ENCODE measurements around the gene COL13A1.

The COL13A1 gene

DNA sequence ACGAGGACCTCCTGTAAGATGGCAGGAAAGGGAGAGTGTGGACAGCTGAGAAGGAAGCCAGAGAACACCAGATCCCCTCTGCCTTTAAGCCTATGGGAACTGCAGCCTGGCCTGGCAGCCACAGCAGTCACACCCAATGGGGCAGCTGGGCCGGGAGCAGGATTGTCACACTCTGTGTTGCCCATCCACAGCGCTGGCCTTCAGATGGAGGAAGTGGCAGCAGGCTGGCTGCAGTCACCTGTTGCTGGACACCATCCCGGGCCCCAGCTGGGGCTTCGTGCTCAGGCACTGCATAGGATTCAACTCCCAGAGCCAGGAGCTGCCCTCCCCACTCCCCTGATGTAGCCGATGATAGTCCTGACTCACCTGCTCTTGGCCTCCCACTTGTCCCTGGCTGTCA lies 114.4 kb downstream of the COL13A1 start:
- no CpG with 5 or more reads among the region's 6 CpGs for WGBS (ENCODE audit: insufficient coverage, insufficient read length)
- Histone ChIP-seq H3K4me1 (ENCODE audit: control insufficient read depth, insufficient read depth, low read length) (peaks cover 2% of the 10 kb centered on the region), H3K27me3 (ENCODE audit: control insufficient read depth, insufficient read depth, low read length) (no peaks in the 10 kb centered on the region), H3K9me3 (ENCODE audit: control insufficient read depth, insufficient read depth, low read length) (no peaks in the 10 kb centered on the region), H3K27ac (ENCODE audit: low read length) (no peak overlapping the region), H3K4me3 (ENCODE audit: low read length) (no peak overlapping the region), H3K36me3 (ENCODE audit: control insufficient read depth, insufficient read depth, low read length) (no peaks in the 10 kb centered on the region)
- DNase-seq (ENCODE audit: low read depth, low spot score), result no peak

DNA sequence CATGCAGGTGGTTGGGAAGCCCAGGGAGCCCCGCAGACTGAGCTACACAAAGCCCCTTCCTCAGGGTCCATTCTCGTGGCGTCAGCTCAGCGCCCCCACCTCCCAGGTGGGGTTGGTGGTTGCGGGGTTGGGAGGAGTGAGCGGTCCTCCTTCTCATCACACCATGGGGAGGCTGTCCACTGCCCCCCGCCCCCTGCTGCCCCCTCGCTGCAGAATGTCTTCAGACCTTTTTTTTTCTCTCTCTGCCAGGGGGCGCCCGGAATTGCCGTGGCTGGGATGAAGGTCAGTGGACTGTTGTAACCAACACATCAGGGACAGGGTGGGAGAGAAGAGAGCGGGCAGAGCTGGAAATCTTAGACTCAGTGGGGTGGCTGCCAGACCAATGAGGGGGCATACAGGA lies 116.3 kb downstream of the COL13A1 start:
- WGBS (ENCODE audit: insufficient coverage, insufficient read length), result no CpG with 5 or more reads among the region's 12 CpGs
- Histone ChIP-seq H3K36me3 (ENCODE audit: control insufficient read depth, insufficient read depth, low read length) (no peaks in the 10 kb centered on the region), H3K27ac (ENCODE audit: low read length) (no peak overlapping the region), H3K27me3 (ENCODE audit: control insufficient read depth, insufficient read depth, low read length) (no peaks in the 10 kb centered on the region), H3K4me1 (ENCODE audit: control insufficient read depth, insufficient read depth, low read length) (peaks cover 2% of the 10 kb centered on the region), H3K4me3 (ENCODE audit: low read length) (no peak overlapping the region), H3K9me3 (ENCODE audit: control insufficient read depth, insufficient read depth, low read length) (no peaks in the 10 kb centered on the region)
- DNase-seq (ENCODE audit: low read depth, low spot score), result no peak

DNA sequence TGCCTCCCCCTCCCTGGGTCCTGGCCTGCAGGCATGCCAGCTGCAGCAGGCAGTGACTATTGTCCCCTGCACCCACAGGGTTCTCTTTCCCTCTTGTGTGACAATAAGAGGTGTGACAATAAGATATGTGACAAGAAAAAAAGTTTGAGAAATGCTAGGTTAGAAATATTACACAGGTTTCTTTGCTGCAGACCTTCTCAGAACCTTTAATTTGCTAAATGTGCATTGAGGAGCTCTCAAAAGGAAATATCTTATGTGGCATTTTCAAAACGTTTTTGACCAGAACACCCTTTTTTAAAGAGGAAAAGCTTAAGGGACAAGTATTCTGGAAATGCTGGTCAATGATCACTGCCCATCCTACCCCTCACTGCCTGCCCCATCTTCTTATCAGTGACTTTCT lies 117.5 kb downstream of the COL13A1 start:
- Histone ChIP-seq H3K27me3 (ENCODE audit: control insufficient read depth, insufficient read depth, low read length) (no peaks in the 10 kb centered on the region), H3K4me3 (ENCODE audit: low read length) (no peak overlapping the region), H3K27ac (ENCODE audit: low read length) (no peak overlapping the region), H3K36me3 (ENCODE audit: control insufficient read depth, insufficient read depth, low read length) (no peaks in the 10 kb centered on the region), H3K4me1 (ENCODE audit: control insufficient read depth, insufficient read depth, low read length) (peaks cover 2% of the 10 kb centered on the region), H3K9me3 (ENCODE audit: control insufficient read depth, insufficient read depth, low read length) (no peaks in the 10 kb centered on the region)
- no peak for DNase-seq (ENCODE audit: low read depth, low spot score)
- no CpG with 5 or more reads among the region's 1 CpG for WGBS (ENCODE audit: insufficient coverage, insufficient read length)

DNA sequence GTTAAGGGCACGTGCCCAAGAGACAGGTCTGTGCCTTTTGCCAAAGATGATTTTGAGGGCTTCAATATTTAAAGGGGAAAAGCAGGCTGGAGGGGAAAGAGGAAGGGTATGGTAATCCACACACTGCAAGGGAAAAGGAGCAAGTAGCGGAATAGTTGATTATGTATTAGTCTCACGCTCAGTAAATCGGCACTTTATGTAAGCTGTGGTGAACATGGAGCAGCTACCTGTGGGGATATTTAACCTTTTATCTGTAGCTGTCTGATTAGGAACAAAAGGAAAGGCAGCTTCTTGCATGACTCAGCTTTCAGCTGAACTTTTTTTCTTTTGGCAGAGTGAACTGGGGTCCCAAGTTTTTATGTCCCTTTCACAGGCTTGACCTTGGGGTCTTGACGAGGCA lies 123.4 kb downstream of the COL13A1 start:
- H3K4me1 ChIP-seq (ENCODE audit: control insufficient read depth, insufficient read depth, low read length), result peaks cover 4% of the 10 kb centered on the region; the same call in 1 of the 2 replicates
- H3K27ac ChIP-seq (ENCODE audit: low read length), result no peak overlapping the region
- no CpG with 5 or more reads among the region's 5 CpGs for WGBS (ENCODE audit: insufficient coverage, insufficient read length)
- DNase-seq (ENCODE audit: low read depth, low spot score), result no peak
- H3K9me3 ChIP-seq (ENCODE audit: control insufficient read depth, insufficient read depth, low read length), result no peaks in the 10 kb centered on the region
- H3K27me3 ChIP-seq (ENCODE audit: control insufficient read depth, insufficient read depth, low read length), result no peaks in the 10 kb centered on the region
- no peaks in the 10 kb centered on the region for H3K36me3 ChIP-seq (ENCODE audit: control insufficient read depth, insufficient read depth, low read length)
- no peak overlapping the region for H3K4me3 ChIP-seq (ENCODE audit: low read length)

DNA sequence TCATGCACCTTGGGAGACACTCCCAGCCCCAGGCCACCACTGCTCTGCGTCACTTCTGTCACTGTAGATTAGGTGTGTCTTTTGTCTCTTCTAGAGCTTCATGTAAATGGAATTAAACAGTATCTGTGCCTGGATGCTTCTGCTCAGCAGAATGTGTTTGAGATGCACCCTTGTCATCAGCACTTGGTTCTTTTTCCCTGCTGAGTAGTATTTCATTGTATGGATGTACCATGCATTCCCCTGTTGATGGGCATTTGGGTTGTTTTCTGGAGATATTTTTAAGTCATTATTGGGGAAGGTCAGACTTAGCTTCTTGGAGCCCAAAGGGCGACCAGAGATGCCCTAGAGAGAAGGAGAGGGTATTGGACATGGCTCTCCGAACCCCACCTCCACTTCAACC lies 126.6 kb downstream of the COL13A1 start:
- Histone ChIP-seq H3K36me3 (ENCODE audit: control insufficient read depth, insufficient read depth, low read length) (no peaks in the 10 kb centered on the region), H3K4me1 (ENCODE audit: control insufficient read depth, insufficient read depth, low read length) (peaks cover 4% of the 10 kb centered on the region; the same call in 1 of the 2 replicates), H3K9me3 (ENCODE audit: control insufficient read depth, insufficient read depth, low read length) (no peaks in the 10 kb centered on the region), H3K27me3 (ENCODE audit: control insufficient read depth, insufficient read depth, low read length) (no peaks in the 10 kb centered on the region), H3K27ac (ENCODE audit: low read length) (no peak overlapping the region), H3K4me3 (ENCODE audit: low read length) (no peak overlapping the region)
- WGBS (ENCODE audit: insufficient coverage, insufficient read length), result no CpG with 5 or more reads among the region's 3 CpGs
- no peak for DNase-seq (ENCODE audit: low read depth, low spot score)

DNA sequence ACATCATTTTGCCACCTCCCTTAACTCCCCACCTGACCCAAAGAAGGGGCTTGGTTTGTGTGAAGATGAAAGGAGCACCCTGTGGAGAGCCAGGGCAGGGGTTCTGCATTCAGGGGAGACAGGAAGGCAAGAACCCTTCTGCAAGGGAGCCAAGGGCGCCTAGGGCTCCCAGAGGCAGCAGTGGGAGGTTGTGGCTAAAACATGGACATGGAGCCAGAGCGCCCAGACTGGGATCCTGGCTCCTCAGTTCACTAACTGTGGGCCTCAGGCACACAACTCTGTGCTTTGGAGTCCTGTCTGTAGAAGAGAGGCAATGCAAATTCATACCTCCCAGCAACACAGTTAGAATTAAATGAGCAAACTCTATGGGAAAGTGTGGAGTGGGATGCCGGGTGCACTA lies 127.9 kb downstream of the COL13A1 start:
- DNase-seq (ENCODE audit: low read depth, low spot score), result no peak

DNA sequence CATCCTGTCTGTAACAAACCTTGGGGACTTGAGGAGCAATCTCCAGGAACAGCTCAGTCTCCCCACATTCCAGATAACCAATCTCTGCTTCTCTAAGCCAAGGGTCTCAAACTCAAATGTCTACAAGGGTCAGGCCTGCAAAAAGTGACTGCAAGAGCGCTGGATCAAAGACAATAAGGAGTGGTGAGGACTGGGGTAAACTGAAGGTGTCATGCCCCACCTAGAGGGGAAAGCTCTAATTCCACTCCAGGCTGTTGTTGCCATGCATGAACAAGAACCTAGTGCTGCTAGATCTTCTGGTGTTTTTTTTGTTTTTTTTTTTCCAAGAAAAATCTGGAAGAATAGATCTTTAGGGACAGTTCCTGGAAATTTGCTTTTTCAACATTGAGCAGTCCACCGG lies 133.1 kb downstream of the COL13A1 start:
- Histone ChIP-seq H3K27ac (ENCODE audit: low read length) (no peak overlapping the region), H3K4me3 (ENCODE audit: low read length) (no peak overlapping the region), H3K27me3 (ENCODE audit: control insufficient read depth, insufficient read depth, low read length) (no peaks in the 10 kb centered on the region), H3K9me3 (ENCODE audit: control insufficient read depth, insufficient read depth, low read length) (no peaks in the 10 kb centered on the region), H3K4me1 (ENCODE audit: control insufficient read depth, insufficient read depth, low read length) (no peaks in the 10 kb centered on the region), H3K36me3 (ENCODE audit: control insufficient read depth, insufficient read depth, low read length) (no peaks in the 10 kb centered on the region)
- no peak for DNase-seq (ENCODE audit: low read depth, low spot score)
- no CpG with 5 or more reads among the region's 2 CpGs for WGBS (ENCODE audit: insufficient coverage, insufficient read length)

More for the DNA sequence above, 127.9 kb downstream of the COL13A1 start:
- no CpG with 5 or more reads among the region's 3 CpGs for WGBS (ENCODE audit: insufficient coverage, insufficient read length)
- Histone ChIP-seq H3K27me3 (ENCODE audit: control insufficient read depth, insufficient read depth, low read length) (no peaks in the 10 kb centered on the region), H3K4me3 (ENCODE audit: low read length) (no peak overlapping the region), H3K36me3 (ENCODE audit: control insufficient read depth, insufficient read depth, low read length) (no peaks in the 10 kb centered on the region), H3K27ac (ENCODE audit: low read length) (no peak overlapping the region), H3K9me3 (ENCODE audit: control insufficient read depth, insufficient read depth, low read length) (no peaks in the 10 kb centered on the region), H3K4me1 (ENCODE audit: control insufficient read depth, insufficient read depth, low read length) (peaks cover 4% of the 10 kb centered on the region; the same call in 1 of the 2 replicates)

DNA sequence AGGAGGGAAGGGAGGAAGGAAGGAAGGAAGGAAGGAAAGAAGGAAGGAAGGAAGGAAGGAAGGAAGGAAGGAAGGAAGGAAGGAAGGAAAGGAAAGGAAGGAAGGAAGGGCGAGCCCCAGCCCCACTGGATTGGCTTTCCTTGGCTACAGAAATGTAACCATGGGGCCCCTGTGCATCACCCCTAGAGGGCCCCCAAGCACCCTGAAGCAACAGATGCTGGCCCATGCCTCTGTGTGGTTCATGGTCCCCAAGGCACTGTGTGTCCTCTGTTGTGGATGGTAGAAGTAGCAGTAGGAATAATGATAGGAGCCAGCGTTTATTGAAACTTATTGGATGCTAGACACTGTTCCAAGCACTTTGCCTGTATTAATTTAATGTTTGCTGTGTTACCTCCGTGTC lies 134.4 kb downstream of the COL13A1 start:
- H3K27me3 ChIP-seq (ENCODE audit: control insufficient read depth, insufficient read depth, low read length), result no peaks in the 10 kb centered on the region
- H3K9me3 ChIP-seq (ENCODE audit: control insufficient read depth, insufficient read depth, low read length), result no peaks in the 10 kb centered on the region
- no peak overlapping the region for H3K4me3 ChIP-seq (ENCODE audit: low read length)
- no peaks in the 10 kb centered on the region for H3K4me1 ChIP-seq (ENCODE audit: control insufficient read depth, insufficient read depth, low read length)
- no CpG with 5 or more reads among the region's 3 CpGs for WGBS (ENCODE audit: insufficient coverage, insufficient read length)
- no peak for DNase-seq (ENCODE audit: low read depth, low spot score)
- H3K27ac ChIP-seq (ENCODE audit: low read length), result no peak overlapping the region
- no peaks in the 10 kb centered on the region for H3K36me3 ChIP-seq (ENCODE audit: control insufficient read depth, insufficient read depth, low read length)

DNA sequence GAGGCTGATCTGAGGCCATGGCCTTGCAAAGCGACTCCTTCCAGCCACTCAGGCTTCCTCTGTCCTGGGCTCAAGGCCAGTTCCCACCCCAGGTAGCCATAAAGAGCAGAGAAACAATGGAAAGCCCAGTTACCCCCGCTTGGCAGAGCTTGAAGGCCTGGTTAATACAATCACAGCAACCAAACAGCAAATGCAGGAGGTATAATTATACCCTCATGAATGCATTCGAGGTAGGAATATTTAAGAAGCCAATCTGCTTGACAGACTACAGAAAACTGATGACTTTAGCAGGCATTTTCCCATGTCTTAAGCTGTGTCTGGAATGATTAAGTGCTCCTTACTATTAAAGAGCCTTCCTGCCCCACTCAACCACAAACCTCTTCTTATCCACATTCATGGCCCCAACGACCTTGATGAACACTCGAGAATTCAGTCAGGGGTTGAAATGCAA lies 136.9 kb downstream of the COL13A1 start:
- H3K27me3 ChIP-seq (ENCODE audit: control insufficient read depth, insufficient read depth, low read length), result no peaks in the 10 kb centered on the region
- WGBS (ENCODE audit: insufficient coverage, insufficient read length), result no CpG with 5 or more reads among the region's 5 CpGs
- no peak for DNase-seq (ENCODE audit: low read depth, low spot score)
- no peaks in the 10 kb centered on the region for H3K36me3 ChIP-seq (ENCODE audit: control insufficient read depth, insufficient read depth, low read length)
- H3K9me3 ChIP-seq (ENCODE audit: control insufficient read depth, insufficient read depth, low read length), result no peaks in the 10 kb centered on the region
- no peak overlapping the region for H3K4me3 ChIP-seq (ENCODE audit: low read length)
- H3K4me1 ChIP-seq (ENCODE audit: control insufficient read depth, insufficient read depth, low read length), result no peaks in the 10 kb centered on the region
- H3K27ac ChIP-seq (ENCODE audit: low read length), result no peak overlapping the region

DNA sequence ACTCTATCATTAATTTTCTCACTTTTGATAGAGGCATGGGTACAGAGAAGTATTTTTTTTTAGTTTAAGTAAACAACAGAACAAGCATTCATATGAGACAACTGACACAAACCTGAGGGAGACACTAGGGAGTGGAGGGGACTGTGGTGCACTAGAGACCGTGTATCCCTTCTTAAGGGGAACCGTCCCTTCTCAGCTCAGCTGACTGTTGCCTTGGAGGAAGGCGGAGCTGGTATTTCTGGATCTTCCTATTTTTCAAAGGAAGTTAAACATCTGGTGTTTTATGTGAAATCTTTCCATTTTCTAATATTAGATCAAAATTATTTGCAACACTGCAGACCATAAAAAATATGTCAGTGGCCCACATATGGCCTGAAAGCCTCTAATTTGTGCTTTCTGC lies 137.4 kb downstream of the COL13A1 start:
- no peak for DNase-seq (ENCODE audit: low read depth, low spot score)
- no CpG with 5 or more reads among the region's 3 CpGs for WGBS (ENCODE audit: insufficient coverage, insufficient read length)

DNA sequence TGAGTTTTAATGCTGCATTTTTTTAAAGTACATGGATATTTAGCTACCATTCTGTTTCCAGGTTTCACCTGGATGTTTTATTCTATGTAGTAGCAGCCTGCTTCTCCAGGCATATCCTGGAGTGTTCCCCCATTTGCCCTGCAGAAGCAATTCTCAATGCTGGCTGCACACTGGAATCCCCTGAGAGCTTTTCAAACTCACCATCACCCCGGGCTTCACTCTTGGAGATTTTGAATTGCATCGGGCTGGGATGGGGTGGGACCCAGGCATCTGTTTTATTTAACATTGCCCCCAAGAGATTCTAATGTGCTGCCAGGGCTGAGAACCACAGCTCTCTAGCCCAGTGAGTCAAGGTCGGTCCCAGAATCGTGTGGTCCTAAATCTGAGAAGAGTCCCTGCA lies 137.8 kb downstream of the COL13A1 start:
- no peaks in the 10 kb centered on the region for H3K27me3 ChIP-seq (ENCODE audit: control insufficient read depth, insufficient read depth, low read length)
- DNase-seq (ENCODE audit: low read depth, low spot score), result no peak
- no CpG with 5 or more reads among the region's 4 CpGs for WGBS (ENCODE audit: insufficient coverage, insufficient read length)
- H3K36me3 ChIP-seq (ENCODE audit: control insufficient read depth, insufficient read depth, low read length), result no peaks in the 10 kb centered on the region
- no peak overlapping the region for H3K4me3 ChIP-seq (ENCODE audit: low read length)
- no peak overlapping the region for H3K27ac ChIP-seq (ENCODE audit: low read length)
- no peaks in the 10 kb centered on the region for H3K9me3 ChIP-seq (ENCODE audit: control insufficient read depth, insufficient read depth, low read length)
- no peaks in the 10 kb centered on the region for H3K4me1 ChIP-seq (ENCODE audit: control insufficient read depth, insufficient read depth, low read length)

More for the DNA sequence above, 137.4 kb downstream of the COL13A1 start:
- Histone ChIP-seq H3K27ac (ENCODE audit: low read length) (no peak overlapping the region), H3K4me3 (ENCODE audit: low read length) (no peak overlapping the region), H3K9me3 (ENCODE audit: control insufficient read depth, insufficient read depth, low read length) (no peaks in the 10 kb centered on the region), H3K36me3 (ENCODE audit: control insufficient read depth, insufficient read depth, low read length) (no peaks in the 10 kb centered on the region), H3K4me1 (ENCODE audit: control insufficient read depth, insufficient read depth, low read length) (no peaks in the 10 kb centered on the region), H3K27me3 (ENCODE audit: control insufficient read depth, insufficient read depth, low read length) (no peaks in the 10 kb centered on the region)

Measured in iPS DF 6.9 (cell line).